Measurements from ENCODE around the gene SH3PXD2A.

The SH3PXD2A gene

DNA sequence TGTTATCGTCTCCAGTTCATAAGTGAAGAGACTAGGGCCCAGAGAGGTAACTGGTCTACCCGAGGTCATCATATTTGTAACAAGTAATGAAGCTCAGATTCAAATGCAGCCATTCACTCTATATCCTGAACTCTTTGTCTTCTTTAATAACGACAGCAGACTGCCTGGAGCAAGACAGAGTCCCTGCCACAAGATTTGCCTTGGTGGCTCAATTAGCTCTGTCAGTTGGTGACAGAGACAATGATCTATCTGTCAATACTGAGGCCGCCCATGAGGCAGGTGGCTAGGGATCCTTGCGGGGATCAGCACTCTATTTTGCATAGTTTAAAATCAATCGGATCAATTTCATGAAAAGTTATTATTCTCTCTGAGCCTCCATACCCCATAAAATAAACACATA lies 43.9 kb downstream of the SH3PXD2A start:
- no peak for DNase-seq (ENCODE audit: low read depth)

DNA sequence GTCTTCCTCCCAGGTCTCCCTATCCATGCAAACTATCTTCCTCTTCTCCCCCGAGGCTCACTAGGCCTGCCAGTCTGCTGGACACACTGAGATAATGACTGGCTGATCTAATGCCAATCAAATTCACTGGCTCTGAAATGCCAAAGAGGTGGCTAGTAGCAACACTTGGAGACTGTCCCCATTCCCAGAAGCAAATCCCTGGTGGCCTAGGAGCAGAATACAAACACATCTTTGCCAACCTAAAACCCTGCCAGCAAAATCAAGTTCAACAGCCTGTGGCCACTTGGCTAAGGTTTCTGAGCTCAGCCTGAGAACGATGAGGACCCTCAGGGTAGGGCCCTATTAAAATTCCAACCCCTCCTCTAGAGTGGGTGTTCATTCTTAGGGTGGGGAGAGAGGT lies 46.6 kb downstream of the SH3PXD2A start:
- DNase-seq (ENCODE audit: low read depth): no peak

DNA sequence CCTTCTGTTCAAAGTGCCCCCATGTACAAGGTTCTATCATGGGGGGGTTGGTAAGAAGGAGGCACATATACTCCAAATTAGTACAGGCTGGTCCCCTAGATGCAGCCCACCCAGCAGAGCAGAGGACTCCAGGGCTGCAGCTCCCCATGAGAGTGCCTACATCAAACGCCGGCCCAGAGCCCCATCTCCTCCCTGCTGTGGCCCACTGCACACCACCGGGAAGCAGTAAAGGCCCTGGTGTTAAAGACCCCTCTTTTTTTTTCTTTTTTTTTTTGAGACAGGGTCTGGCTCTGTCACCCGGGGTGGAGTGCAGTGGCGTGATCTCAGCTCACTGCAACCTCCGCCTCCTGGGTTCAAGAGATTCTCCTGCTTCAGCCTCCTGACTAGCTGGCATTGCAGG lies 47.4 kb downstream of the SH3PXD2A start:
- no peak for DNase-seq (ENCODE audit: low read depth)

DNA sequence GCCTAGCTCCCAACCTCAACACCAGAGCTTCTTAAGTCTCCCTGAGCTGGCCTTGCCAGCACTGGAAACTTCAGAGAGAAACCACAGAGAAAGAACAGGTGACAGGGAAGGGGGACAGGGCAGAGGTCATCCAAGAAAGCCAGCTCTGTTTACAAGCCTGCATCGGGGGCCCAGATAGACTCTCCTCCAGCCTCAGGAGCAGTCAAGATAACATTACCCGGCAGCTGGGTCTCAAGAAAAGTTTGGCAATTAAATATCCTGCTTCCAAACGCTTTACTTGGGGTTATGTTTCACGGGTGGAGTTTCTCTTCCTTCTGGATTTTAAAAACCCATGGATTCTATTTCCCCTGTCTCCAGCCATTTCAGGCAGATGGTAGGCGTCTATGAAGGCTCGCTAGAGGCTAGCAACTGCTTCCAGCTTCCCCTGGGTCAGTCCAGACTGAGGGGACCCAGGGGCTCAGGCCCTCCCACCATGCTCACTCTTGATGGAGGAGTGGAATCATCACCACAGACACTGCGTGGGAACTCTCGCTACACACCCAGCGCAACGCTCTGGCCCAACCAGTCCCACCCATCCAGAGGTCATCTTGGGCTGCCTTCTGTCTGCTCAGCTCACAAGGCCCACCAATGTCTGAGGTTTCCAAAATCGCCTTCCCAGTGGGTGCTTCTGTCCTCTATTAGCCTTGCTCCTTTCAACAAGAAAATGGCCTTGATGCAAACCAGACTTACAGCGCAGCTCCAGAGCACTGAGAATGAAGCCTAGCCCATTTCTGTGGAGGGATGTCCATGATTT lies 48.8 kb downstream of the SH3PXD2A start:
- DNase-seq (ENCODE audit: low read depth): no peak

DNA sequence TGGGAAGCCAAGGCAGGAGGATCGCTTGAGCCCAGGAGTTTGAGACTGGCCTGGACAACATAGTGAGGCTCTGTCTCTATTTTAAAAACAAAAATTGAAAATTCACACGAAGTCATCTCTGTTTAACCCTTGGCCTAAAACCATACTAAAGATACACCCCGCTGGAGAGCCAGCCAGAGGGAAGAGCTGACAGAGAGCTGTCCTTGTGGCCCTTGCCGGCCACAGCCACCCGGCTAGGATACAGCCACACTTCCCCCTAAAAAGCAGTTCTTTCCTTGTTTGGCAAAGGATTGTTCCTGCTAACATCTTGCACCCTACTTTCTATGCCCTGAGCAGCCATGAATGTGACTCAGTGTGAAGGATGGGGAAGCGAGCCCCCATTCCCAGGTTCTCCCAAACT lies 49.6 kb downstream of the SH3PXD2A start:
- no peak for DNase-seq (ENCODE audit: low read depth)

DNA sequence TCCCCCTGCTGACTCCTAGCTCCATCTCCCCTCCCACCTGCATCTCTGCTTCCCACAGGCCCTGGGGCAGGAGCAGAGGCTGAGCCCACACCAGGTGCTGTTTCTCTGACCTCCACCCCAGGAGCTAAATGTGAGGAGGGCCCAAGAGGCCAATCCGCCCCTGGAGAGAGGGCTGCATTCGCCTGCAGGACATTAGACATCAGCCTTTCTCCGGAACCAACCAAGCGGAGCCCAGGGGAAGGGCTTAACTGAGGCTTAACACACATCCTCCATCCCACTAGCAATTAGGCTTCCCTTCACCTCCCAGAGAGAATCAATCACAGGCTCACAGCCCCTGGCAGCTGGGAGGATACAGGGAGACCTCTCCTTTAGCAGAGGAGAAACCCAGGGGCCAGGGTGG lies 50.5 kb downstream of the SH3PXD2A start:
- no peak for DNase-seq (ENCODE audit: low read depth)

DNA sequence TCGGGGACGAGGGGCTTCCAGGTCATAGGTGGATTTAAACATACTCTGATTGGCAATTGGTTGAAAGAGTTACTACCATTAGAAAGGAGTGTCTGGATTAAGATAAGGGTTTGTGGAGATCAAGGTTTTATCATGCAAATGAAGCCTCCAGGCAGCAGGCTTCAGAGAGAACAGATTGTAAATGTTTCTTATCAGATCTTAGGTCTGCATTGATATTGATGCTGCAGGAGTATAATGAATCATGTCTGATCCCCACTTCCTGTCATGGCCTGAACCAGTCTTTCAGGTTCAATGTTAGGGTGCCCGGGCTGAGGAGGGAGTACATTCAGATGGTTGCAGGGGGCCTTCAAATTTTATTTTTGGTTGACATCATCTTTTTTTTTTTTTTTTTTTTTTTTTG lies 51.4 kb downstream of the SH3PXD2A start:
- DNase-seq (ENCODE audit: low read depth): no peak

DNA sequence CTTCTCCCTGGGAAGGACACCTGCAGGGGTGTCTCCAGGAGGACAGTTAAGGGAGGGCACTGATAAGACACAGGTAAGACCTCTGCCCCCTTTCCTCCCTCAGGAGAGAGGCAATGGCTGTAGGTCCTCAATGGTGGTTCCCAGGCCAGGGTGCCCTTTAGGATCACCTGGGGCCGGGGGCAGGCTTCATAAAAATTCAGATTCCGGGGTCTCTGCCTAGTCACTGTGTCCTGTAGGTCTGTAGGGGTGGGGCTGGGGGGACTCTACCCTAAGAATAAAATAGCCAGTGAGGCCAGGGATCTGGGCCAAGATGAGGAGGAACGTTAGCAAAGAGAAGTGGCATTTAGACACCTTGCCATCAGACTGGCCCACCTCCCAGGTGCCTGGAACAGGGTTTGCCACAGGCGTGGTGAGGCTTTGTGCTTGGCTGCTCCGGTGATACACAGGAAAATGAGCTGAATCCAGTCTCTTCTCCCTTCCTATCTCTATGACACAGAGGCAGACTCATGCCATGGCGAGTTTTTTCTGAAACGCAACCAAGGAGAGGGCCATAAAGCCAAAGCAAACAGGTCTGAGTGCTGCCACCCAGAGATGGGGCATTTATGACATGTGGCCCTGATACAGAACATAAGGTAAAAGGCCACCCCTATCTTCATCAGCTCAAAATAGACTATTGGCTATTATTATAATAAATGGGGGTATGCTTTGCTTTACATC lies 52.6 kb downstream of the SH3PXD2A start:
- DNase-seq (ENCODE audit: low read depth): no peak

DNA sequence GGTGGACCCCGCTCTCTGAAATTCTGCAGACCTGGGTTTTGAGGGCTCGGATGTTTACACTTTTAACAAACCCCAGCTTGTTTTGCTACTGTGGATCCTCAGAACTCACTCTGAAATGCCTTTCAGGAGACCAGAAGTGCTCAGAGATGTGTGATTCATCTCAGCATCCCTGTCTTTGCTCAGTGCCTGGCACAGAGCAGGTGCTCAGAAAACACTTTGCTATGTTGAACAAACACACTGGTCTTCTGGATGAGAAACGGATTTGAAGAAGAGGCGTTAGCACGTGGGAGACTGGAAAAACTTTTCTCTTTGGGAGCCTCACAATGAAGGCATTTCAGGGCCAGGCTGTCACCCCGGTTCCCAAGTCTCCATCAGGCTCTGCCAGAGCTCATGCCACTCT lies 53.3 kb downstream of the SH3PXD2A start:
- DNase-seq (ENCODE audit: low read depth): no peak

DNA sequence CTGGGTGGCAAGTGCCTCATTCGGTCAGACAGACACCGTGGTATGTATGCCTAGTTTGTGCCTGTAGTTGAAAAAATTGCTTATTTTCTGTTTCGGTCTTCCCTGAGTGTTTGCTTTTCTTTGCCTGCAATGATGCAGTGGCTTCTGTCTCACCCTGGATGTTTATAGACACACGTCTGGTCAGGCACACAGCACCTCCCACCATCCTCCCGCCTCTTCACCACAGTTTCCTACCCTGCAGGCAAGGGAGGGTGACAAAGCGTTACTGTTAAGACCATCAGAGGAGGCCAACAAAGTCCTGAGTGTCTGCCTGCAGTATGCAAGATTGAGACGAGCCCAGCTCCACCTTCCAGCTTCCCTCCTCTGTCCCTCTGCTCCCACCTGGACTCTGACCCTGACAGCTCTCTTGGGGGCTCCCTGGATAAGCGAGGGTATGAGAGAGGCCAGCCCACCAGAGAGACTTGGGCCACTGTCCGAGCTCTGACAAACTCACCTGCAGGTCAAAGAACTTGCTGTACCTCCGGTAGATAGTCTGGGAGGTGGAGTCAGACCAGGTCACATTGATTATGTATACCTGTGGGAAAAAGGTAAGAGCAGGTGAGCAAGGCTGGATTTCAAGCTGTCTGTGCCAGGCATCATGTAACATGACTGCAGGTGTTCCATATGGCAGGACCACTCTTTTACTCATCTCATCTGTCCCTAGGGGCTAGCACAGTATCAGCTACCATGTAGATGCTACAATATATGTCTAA lies 54.4 kb downstream of the SH3PXD2A start:
- DNase-seq (ENCODE audit: low read depth): no peak

DNA sequence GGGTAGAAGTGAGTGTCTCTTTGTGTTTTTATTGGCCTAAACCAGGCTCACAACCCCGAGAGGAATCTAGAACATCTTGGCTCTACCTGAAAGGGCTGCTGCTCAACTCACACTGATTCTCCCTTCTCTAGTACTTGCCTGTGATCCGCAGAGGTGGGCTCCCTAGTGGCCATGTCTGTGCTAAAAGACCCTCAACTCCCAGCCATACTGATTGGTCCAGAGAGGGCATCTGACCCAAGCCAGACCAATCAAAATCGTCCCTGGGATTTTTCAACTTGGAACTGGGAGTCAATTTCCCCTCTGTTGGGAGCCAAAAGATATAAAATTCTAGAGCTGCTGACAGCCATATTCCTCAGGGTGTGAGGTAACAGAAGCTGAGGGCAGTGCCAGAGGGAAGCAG lies 55.3 kb downstream of the SH3PXD2A start:
- no peak for DNase-seq (ENCODE audit: low read depth)

DNA sequence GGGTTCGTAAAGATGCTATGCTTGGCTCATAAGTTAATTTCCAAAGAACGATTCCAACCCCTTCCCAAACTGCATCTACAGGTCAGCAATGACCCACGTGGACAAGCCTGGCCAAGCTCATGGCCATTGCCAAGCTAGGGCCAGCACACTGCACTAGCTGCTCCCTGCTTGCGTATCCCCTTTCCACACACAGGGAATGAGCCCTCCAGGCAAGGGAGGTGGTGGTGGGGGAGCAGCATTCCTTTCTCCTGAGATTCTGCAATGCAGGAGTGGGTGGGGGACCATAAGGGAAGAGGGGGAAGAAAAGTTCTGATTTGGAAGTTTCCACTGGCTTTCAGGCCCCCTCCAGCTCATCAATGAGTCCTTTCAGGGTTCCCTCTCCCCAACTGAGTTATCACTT lies 56.0 kb downstream of the SH3PXD2A start:
- DNase-seq (ENCODE audit: low read depth): no peak

DNA sequence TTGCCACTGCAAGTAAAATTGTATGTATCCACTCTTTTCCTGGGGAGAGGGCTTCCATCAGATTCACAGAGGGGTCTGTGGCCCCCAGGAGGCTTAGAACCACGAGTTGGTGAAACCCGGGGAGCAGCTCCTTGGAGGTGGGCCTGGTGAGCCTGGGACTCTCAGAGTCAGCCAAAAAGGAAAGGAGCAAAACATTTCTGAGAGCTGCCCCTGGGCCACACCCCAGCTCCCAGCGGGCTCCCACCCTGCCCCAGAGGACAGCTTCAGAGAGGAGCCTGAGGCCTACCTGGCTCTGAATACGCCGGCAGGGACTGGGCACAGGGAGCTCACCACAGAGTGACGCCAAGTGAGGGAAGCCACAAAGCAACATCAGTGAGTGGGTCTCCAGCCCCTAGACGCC lies 56.9 kb downstream of the SH3PXD2A start:
- DNase-seq (ENCODE audit: low read depth): no peak

DNA sequence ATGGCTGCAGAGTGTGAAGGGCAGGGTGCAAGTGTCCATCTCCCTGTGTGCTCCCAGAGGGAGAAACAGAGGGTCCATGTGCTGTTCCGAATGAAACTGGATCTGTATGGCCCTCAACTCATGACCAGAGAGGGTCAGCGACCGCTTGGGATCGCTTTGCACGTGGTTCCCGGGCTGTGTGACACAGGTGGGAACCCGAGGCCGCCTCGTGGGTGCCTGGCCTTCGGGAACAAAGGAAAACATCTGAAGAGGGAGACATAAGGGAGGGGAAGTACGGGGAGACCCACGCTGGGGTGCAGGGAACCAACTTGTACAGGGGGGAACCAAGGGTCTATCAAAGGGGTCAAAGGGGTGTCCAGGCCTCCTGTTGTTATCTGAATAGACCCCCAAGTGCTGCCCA lies 57.5 kb downstream of the SH3PXD2A start:
- no peak for DNase-seq (ENCODE audit: low read depth)

DNA sequence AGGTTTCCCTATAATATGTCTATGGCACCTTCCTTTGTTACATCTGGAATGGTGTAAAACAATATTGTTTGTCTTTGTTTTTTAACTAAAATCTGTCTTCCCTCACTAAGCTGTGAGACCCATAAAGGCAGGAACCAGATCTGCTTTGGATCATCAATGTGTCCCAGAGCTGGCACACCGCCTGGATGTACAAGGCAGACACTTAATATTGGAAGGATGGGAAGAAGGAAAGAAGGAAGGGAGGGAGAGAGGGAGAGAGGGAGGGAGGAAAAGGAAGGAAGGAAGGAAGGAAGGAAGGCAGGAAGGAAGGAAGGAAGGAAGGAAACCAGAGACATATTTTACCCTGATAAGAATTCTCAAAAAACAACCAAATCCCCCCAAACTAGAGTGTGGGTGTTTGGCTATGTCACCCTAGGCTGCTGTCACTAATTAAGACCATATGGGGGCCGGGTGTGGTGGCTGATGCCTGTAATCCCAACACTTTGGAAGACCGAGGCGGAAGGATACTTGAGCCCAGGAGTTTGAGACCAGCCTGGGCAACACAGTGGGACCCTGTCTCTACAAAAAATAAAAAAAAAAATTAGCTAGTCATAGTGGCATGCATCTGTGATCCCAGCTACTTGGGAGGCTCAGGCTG lies 59.6 kb downstream of the SH3PXD2A start:
- DNase-seq (ENCODE audit: low read depth): no peak

DNA sequence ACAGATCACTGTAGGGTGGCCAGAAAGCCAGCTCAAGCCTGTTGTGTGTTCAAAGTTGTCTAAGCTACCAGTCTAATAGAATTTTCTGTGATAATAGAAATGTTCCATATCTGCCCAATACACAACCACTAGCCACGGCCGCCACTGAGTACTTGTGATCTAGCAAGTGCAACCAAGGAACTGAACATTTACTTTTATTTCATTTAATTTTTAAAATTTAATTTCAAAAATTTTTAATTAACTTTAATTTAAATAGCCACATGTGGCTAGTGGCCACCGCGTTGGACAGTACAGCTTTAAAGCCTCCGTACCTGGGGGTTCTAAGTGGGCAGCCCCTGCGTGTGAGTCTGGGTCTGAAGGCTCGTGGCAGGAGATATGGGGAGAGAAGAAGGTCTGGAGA lies 60.4 kb downstream of the SH3PXD2A start:
- DNase-seq (ENCODE audit: low read depth): no peak

DNA sequence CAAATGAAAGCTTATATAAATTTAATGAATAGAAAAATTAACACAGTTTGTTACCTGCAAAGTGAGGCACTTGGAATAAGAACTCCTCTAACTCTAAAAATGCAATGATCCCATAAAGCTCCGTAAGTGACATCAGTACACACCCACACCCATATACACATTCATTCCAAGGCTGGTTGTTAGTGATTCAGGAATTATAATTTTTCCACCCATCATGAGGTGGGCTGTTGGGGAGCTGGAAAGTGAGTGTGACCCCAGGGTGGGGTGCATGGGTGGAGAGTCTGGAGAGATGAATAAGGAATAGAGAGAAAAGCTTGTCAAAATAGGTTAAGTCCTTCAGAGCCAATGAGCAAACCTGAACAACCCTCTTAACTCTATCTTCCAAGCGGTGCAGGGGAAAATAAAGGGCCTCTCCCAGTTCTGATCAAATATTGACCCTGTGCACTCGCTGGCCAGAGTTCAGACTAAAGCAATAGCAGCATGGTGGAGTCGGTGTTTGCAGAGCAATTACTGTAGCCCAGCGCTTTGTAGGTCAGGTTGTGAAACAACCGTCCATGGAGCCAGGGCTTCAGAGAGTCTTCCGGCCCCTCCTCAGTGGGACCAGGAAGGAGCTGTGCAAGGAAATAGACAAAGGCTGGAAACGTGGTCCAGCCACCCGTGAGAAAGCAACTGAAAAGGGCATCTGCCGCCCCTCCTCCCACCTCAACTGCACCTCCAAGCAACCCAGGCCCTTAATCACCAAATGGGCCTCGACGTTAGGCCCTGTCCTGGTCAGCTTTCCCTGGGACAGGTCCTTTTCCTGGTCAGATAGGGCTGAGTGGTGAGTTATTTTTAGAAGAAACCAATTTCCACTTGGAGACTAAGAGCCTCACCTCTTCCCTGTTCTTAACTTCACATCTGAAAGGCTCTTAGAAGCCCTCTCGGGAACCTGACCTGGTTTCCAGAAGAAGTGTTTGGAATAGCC lies 61.2 kb downstream of the SH3PXD2A start:
- no peak for DNase-seq (ENCODE audit: low read depth)

DNA sequence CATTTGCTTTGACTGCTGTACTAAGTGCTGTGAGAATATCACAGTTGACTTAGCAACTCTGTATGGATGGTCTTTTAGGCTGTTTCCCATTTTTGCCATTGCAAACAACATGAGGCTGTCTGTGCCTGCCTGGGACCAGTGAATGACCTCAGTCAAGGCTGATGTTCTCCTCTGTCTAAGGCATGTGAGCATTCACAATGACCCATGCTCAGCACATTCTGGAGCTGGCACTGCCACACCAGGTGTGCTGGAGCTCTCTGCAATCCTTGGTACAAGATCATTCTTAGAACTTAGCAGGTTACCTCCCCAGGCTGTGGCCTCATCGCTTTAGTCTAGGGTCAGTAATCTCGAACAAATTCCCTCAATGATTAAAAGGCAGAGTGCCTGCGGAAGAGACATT lies 61.9 kb downstream of the SH3PXD2A start:
- no peak for DNase-seq (ENCODE audit: low read depth)

DNA sequence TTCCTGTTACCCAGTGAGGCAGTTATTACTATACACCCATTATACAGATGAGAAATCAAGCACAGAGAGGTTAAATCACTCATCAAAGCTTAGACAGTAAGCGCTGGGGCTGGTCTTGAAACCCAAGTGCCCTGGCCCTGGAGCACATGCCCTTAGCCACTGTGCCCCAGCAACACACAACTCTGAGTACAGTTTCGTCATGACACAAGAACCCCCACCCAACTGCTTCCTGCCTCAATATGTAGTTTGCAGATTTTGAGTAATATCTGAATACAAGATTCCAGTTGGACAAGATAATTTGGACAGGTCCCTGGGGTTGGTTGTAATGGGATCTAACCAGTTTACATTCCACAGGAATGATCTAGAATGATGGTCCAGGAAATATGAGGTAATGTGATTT lies 62.8 kb downstream of the SH3PXD2A start:
- no peak for DNase-seq (ENCODE audit: low read depth)

DNA sequence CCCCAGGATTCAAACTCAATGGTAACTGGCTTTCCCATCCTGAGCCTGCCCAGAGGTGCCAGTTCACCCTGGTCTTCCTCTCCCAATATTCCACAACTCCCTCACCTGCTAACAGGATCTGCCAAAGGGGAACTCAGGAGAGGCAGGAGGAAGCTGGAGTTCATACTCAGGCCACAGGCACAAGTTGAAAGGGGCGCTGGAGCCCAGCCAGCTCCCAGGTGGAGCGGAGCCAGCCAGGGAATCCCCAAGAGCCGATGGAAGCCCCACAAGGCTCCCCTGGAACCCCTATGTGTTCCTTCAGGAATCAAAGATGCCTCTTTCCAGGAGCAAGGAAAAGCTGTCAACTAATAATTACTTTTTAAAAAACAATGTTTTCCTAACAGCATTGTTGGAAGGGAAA lies 63.5 kb downstream of the SH3PXD2A start:
- no peak for DNase-seq (ENCODE audit: low read depth)

DNA sequence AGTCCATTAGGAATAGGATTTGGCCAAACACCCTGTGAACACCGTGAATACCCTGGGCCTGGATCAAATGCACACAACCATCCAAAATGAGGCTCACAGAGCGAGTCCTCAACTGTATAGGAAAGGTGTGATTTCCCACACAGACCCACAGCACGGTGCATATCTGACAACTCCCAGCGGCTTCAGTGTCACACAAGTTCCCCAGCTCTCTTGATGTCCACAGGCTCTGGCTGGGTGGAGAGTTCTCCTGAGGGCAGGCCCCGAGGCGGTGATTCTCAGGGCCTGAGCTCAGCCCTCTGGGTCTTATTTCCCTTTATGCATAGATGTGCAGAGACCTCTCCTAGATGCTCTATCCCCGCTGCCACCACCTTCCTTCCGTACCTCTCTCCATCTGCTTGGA lies 64.1 kb downstream of the SH3PXD2A start:
- no peak for DNase-seq (ENCODE audit: low read depth)

Data from stimulated activated CD8-positive, alpha-beta memory T cell treated with anti-CD3 and anti-CD28 coated beads, Interleukin-7, amount 100 ng/mL, for 24 hours (primary cell).